A673 (cell line): ENCODE data around the gene CPSF7.

ENCODE experiments used
- CTCF ChIP-seq: fragments of 300-800, 200-600 bp; sonication (generic); conservative IDR thresholded peaks from 2 replicates; pipeline ENCODE4 v1.5.1; 2017; ENCODE audit warnings: low read depth, mild to moderate bottlenecking, antibody characterized with exemption, low read length, moderate library complexity, mixed read lengths
- EZH2 ChIP-seq: fragments of 200-600 bp; sonication (generic); IDR thresholded peaks from 2 replicates; pipeline ENCODE4 v1.6.1; 2017; ENCODE audit warnings: borderline replicate concordance, low read depth, mild to moderate bottlenecking, mixed read lengths, antibody characterized with exemption, low read length; ENCODE audit not compliant: poor library complexity, severe bottlenecking

DNA sequence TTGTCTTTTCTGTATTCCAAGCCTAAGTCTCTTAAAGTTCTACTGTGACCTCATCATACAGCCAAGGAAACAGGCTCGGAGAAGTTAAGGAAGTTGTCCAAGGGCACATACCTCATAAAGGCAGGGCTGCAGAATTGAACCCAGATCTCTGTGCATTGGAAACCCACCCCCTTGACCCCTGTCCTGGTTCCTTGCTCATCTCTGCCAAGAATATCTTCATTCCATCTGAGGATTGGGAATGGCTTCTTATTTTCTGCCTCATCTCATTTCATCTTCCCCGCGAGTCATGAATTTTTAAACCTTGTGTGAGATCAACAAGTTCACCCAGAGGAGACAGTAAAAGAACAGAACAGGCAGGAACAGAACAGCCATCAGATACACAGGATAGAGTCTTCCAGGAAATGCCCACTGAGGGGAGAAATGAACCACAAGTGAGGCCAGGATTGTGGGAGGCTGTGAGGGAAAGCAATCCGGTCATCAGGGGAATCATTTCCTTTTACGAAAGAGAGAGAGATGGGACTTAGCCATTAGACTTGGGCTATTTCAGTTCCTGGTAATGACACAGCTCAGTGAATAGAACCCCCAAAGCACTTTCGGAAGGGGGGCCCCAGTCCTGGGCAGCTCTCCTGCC lies 44.4 kb upstream of the CPSF7 start:
- TF ChIP-seq CTCF (no peak), EZH2 (no peak)
